GM23248 (cell line): ENCODE results near the gene CISH.

Experiments used
- EZH2 ChIP-seq: fragments of 200-600 bp; sonication (generic); IDR thresholded peaks from 2 replicates; pipeline ENCODE4 v1.6.1; 2018; ENCODE audit warnings: antibody characterized with exemption, mild to moderate bottlenecking; ENCODE audit not compliant: insufficient read depth, poor library complexity, severe bottlenecking
- EZH2phosphoT487 ChIP-seq: fragments of 200-600 bp; sonication (generic); IDR thresholded peaks from 2 replicates; pipeline ENCODE4 v1.6.1; 2018; ENCODE audit warnings: antibody characterized with exemption, moderate library complexity, mild to moderate bottlenecking, low read depth; ENCODE audit not compliant: insufficient read depth

- TF ChIP-seq EZH2 (no peak), EZH2phosphoT487 (no peak)
Measured at GRCh38 chr3:50648313-50648712, 36.7 kb upstream of the CISH start.
